Cerebellar nuclear complex (tissue), 1 donor: ENCODE data around the gene GLYR1.

ENCODE experiments used
- DNase-seq, 2 experiments: peaks; one replicate each; lab custom pipeline; 2025; lab: John Stamatoyannopoulos, UW

GLYR1 gene

DNA sequence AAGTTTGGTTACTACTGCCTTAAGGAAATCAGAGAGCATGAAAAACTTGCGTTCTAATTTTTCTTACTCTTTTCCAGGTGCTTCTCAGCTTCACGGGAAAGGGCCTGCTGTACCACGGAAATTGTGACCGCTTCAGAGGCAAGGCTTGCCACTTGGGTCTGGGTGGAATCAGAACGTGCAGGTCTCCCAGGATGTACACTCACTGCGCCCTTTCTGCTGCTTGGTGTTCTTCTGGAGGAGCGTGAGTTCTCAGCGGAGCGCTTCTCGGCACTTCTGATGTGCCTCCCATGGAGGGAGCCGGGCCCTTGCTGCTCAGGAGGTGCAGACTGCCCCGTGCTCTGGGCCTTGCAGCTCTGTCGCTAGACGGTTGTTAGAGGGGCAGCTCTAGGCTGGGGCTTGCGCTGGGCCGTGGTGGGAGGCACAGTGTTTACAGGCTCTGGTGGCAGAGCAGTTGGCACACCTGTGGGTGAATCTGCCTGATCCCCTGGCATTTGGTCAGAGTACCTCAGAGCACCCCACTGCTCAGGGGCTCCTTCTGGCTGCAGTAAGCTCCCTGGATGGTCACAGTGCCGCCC is 33.0 kb upstream of the GLYR1 start:
- no peak for DNase-seq

DNA sequence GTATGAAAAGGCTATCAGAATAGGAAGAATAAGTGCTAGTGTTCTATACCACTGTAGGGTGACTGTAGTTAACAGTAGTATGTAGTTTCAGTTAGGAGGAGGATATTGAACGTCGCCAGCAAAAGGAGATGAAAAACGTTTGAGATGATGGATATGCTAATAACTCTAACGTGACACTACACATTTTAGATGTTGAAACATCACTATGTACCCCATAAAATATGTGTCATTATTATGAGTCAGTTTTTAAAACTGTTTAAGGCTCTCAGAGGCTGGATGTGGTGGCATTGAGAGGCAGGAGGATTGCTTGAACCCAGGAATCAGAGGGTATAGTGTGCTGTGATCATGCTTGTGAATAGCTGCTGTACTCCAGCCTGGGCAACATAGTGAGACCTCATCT is 32.0 kb upstream of the GLYR1 start:
- DNase-seq, result no peak

DNA sequence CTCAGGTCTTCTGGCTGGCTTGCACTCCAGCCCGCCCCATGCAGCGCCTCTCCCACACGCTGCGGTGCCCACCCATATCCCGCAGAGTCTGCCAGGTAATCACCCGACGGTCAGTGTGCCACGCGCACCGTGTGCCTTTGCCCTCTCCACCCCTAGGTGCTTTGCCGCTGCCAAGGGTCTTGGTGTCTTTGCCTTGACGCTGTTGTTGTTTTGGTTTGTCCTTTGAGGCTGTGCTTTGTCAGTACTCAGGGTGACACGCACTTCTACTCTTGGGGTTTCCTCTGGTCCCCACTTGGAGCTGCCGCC is 30.2 kb upstream of the GLYR1 start:
- no peak for DNase-seq

DNA sequence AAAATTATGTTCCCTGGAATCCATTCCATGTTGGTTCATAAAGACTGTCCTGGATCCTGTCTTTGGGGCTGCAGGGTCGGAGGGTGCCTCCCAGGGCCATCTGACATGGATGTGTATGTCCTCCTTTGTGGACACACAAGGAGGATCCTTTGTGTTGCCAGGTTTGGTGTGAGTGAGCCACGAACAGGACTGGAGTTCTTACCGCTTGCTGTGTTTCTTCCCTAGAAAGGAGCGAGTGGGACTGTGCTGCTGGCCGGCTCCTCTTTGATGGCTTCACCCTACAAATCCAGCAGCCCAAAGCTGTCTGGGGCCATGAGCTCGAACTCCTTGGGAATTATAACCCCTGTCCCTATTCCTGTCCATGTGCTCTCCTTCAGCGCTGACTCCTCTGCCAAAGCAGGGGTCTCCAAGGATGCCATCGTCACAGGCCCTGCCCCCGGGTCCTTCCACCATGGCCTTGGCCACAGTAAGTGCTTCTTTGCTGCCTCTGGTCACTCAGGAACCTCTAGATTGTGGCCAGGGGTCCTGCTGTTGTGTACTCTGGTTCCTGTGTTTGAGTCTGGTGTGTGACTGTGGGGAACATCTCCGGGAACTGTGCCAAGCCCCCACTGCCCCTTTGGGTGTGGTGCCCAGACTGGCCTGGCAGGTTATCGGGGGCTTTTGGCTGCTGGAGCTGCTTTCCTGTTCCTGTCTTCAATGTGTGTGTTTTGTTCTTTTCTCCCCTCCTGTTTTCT is 29.7 kb upstream of the GLYR1 start:
- no peak for DNase-seq

DNA sequence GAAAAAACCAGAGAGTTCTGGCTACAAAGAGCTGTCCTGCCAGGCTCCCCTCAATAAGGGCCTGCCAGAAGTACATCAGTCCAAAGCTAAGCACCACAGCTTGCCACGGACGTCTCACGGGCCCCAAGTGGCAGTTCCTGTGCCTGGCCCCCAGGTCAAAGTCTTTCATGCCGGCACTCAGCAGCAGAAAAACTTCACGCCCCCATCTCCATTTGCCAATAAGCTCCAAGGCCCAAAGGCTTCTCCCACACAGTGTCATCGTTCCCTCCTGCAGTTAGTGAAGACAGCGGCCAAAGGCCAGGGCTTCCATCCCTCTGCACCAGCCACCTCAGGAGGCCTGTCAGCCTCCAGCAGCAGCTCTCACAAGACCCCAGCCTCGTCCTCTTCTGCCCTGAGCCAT is 27.6 kb upstream of the GLYR1 start:
- no peak for DNase-seq

DNA sequence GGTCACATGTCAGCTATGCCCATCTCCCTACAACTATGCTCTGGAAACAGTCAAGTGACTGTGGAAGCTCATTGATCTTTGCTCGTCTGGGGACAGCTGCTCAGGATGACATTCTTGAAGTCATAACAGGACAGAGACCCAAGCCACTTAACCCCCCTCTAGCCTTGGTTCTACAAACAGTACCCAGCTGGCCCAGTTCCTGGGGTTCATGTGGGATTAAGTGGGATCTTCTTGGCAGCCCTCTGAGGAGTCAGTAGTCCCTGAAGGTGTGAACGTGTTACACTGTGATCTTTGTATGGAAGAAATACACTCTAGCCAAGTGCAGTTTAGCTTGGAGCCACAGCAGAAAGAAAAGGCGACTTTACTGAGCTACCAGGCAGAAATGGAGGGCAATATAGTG is 26.0 kb upstream of the GLYR1 start:
- no peak for DNase-seq

DNA sequence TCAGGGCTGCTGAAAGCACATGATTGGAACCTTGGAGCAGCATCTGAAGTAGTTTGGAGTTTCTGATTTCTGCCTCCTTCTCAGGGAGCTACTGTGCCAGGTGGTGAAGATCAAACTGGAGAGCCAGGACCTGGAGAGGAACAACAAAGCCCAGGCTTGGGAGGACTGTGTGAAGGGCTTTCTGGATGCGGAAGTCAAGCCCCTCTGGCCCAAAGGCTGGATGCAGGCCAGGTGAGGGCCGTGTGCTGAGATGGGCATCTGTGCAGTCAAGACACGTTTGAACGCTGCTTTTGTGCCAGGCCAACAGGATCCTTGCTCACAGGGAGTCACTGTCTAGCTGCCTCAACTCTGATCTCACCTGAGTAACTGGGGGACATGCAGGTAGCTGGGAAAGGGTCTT is 24.0 kb upstream of the GLYR1 start:
- no peak for DNase-seq

DNA sequence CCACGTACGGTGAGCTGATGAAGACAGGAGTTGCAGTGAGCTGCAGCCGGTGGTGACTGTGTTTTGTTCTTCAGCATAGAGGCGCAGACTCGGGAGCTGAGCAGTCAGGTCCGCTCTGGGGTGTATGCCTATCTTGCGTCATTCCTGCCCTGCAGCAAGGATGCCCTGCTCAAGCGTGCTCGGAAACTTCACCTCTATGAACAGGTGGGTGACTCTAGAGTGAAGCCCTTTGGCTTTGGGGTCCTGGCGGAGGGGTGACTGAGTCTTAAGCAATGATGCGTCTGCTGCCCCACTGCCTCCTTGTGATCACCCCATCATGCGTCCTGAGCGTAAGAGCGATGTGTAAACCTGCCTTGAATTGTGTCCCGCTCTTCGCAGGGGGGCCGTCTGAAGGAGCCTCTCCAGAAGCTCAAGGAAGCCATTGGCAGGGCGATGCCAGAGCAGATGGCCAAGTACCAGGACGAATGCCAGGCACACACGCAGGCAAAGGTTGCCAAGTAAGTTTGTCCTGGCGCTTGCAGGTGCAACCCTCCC is 23.1 kb upstream of the GLYR1 start:
- DNase-seq, result peak in 1 of 2 experiments; percentile 41

DNA sequence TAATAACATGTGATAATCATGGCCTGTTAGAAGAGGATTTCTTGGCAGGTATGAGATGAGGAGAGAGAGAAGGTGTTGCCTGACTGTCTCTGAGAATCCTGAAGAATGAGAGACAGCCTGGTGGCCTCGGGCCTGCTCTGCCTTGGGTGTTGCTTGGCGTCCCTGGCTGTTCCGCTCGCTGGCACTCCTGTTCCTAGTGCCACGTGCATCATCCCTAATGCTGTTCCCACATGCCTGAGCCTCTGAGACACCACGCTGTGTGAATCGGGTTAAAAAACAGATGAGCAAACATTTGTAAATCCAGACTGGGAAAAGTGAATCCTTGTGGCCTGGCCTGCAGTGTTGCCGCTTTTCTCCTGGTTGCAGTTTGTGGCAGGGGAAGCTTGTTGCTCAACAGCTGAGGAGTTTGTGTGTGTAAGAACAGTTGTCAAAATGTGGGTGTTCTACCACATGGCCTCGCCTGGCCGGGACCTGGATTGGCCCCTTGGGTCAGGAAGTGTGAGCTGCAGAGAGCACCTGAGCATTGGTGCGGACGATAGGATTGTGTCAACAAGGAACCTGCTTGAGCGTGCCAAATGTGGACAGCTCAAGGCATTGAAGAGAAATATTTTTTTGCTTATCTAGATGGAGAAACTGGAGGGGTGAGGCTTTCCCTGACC is 22.2 kb upstream of the GLYR1 start:
- DNase-seq, result no peak

DNA sequence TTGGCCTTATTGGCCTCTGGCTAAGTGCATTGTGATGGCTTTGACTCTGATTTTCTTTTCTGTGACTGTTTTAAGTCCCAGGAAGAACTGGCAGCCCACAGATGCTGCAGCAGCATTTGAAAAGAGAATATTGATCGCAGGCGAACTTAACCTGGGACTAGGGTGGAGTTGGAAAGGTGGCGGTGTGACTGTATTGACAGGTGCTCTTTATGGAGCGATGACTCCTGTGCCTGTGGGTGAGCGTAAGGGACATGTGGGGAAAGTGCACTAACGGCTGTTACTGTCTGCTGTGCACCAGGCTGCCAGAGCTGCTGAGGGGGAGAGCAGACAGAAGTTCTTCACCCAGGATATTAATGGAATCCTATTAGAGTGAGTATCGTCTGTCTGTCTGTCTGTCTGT is 21.4 kb upstream of the GLYR1 start:
- no peak for DNase-seq

DNA sequence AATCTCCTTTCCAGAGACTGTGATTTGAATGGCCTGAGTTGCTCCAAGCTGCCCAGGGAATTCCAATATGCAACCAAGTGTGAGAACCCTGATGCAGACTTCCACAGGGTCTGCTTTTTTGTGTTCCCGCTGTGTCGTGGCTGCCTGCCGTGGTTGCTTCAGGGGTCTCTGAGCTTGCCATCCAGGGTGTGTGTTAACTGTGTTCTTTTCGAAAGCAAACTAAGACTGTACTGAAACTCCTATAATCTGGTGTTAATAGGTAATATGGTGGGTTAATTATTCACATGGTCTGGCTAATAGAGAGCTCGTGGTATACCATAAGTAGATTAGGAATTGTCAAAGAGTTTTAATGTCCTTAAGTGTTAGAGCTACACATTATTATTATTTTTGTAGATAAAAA is 20.9 kb upstream of the GLYR1 start:
- DNase-seq, result no peak

DNA sequence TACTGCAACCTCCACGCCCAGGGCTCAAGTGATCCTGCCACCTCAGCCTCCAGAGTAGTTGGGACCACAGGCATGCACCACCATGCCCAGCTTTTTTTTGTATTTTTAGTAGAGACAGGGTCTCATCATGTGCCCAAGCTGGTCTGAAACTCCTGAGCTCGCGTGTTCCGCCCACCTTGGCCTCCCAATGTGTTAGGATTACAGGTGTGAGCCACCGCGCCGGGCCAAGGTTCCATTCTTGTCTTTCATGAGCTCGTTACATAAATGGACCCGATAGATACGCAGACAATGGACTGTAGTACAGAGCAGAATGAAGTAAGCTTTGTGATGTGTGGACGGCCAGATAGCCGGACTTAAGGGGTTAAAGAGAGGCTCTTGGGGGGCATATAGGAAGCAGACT is 19.5 kb upstream of the GLYR1 start:
- no peak for DNase-seq

DNA sequence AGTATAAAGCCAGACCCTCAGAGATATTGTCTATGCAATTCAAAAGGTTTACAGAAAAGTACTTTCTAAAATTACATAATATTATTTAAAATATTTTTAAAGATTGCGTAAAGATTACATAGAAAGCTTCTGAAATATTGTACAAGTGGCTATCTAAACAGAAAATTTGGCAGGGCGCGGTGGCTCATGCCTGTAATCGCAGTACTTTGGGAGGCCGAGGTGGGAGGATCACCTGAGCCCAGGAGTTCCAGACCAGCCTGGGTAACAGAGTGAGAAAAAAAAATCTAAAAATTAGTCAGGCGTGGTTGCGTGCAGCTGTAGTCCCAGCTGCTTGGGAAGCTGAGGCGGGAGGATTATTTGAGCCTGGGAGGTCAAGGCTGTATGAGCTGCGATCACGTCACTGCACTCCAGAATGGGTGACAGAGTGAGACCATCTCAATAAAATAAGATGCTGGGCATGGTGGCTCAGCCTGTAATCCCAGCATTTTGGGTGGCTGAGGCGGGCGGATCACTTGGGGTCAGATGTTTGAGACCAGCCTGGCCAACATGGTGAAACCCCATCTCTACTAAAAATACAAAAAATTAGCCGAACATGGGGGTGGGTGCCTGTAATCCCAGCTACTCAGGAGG is 18.3 kb upstream of the GLYR1 start:
- DNase-seq, result no peak

DNA sequence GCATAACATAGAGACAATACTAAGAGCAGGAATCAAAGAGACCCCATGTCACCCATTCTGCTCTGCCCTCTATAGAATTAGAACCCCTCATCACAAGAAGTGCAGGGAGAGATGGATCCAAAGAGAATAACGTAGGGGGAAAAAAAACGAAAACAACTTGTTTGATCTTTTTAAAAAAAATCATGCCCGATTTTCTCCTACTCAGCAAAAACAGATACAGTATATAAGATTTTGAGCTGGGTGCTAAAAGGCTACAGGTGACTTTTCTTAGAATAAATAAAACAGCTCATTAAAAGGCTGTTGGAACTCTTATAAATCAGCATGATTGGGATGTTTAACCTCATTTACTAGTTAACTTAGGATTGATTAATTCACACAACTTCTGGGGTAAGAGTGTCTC is 17.6 kb upstream of the GLYR1 start:
- no peak for DNase-seq

DNA sequence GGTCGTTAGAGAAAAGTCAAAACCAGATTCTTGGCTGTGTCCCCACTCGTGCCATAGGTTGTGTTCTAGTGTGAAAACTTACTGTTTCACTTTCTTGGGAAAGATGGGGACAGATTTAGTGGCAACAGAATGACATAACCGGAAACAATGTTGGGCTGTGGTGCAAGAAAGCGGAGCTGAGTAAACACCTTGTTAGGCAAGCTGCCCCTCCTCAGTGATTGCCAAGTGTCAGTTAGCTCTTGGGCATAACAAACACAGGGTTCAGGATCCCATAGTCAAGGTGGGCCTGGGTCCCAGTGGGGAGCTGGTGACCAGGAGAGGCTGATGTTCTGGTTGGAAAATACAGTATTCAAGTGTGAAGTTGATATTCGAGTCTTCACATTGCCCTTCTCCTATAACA is 15.6 kb upstream of the GLYR1 start:
- DNase-seq, result no peak

DNA sequence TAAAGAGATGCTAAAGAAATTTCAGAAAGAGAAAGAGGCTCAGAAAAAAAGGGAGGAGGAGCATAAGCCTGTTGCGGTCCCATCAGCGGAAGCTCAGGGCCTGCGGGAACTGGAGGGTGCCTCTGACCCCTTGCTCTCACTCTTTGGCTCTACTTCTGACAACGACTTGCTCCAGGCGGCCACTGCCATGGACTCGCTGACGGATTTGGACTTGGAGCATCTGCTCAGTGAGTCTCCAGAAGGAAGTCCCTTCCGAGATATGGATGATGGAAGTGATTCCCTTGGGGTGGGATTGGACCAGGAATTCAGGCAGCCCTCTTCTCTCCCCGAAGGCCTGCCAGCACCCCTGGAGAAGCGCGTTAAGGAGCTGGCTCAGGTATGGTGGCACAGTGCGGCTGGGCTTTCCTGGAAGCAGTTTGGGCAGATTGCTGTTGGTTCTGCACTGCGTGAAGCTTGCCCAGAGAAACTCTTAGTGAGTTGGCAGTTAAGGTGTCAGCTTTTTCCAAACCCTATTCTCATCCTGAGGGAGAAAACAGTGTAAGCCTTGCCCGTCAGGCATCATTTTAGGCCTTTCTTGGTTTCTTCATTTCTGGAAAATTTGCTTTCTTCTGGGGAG is 13.7 kb upstream of the GLYR1 start:
- DNase-seq, result no peak

DNA sequence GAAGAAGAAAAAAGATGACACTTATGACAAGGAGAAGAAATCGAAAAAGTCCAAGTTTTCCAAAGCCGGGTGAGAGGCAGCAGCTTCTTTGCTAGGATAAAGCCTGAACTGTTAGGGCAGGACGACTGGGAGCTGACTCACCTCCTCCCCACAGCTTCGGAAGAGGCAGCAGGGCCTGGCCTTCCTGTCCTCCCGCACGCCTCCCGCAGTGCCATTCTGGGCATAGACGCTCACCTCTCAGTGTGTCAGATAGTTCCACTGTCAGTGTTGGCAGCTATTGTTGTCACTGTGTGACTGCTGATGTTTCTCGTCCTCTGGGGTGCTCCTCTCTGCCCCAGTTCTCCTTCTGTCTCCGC is 12.8 kb upstream of the GLYR1 start:
- DNase-seq, result peak in 1 of 2 experiments; percentile 48

DNA sequence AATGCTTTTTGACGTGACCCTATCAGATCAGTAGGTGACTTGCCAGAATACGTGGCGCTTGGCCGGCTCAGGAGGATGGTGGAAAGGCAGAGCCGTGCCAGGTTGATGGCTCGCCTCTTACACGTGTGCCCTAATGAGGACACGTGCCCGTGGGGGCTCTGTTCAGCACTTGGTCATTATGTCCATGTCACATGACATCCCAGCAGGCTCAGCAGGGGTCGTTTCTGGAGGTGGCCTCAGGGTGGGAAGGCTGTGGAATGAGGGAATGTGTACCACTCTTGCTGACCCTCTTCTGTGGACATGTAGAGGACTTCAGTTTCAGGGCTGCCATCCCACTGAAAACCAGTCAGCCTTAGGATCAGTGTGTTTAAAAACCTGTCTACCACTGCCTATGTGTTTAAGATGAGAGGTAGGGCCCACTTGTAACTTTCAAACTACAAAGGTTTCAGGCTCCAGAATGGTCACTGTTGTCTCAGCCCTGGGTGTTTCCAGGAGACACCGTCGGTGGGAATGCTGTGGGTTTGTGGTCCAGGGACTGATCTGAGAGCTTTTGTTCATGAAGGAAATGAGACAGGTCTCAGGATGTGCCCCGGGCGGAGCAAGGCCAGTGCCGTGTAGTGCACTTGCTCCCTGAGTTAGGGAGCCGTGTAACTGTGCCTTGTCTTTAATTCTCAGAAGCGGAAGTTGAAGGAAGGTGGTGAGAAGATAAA is 12.3 kb upstream of the GLYR1 start:
- DNase-seq, result no peak

DNA sequence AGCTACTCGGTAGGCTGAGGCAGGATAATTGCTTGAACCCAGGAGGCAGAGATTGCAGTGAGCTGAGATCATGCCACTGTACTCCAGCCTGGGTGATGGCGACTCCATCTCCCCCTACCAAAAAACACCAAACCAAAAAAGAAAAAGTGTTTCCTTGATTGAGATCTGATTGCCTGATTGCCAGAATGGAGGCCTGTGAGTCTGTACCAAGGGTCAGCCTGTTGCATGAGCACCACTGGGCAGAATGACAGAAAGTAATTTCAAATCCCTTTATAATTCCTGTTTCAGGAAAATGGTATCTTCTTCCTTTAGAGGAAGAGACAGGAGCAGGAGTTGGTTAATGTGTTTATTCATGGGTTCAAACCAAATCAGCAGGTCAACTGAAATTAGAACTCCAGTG is 8.7 kb upstream of the GLYR1 start:
- DNase-seq, result no peak

DNA sequence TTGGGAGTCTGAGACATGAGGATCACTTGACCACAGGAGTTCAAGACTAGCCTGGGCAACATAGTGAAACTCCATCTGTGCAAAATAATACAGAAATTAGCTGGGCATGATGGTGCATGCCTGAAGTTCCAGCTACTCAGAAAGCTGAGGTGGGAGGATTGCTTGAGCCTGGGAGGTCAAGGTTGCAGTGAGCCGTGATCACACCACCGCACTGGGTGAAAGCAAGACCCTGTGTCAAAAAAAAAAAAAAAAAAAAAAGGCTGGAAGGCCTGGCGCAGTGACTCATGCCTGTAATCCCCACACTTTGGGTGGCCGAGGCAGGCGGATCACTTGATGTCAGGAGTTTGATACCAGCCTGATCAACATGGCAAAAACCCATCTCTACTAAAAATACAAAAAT is 8.3 kb upstream of the GLYR1 start:
- DNase-seq, result no peak

DNA sequence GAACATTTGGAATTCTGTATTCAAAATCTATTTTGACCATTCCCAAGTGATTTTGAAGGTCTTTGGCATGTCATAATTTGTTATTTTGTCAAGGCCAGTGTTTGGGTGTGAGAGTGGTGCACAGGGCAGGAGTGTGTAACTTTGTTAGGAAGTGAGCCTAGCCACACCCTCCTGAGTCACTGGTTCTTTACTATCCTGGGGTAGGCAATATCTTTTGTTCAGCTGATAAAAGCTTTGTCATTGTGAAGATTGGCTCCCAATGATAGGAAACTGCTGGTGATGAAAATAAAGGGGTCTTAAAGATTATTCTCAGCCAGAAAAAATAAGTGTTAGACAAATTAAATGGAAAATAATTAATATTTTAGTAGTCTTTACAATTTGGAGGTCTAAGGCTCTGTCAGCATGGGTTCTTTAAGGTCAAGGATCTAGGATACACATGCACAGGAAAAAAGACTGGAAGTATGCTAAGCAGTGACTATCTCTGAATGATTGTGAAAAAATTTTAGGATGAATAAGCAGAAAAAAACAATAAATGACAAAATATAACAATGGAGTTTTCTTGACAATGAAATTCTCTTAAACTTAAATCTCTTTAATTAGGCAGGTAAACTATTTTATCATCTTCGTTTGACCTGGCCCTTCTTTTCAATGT is 5.3 kb upstream of the GLYR1 start:
- no peak for DNase-seq

DNA sequence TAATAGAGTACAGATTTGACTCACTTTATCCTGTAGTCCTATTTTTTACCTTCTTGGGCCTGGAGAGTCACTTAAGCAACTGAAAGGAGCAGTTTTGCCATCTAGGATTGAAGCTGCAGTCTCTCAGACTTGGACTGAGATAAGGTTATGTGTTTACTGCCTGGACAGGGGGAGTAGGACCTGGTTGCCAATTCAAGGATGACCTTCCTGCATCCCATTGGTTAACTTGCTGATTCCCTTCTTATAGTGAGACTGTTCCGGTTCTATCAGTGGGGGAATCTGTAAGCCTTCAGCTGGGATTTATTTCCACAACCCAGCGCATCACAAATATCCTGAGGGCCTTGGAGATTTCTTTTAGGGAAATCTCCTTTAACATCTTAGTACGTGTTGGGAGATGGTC is 3.1 kb upstream of the GLYR1 start:
- DNase-seq, result no peak
